Stimulated activated naive CD8-positive, alpha-beta T cell treated with anti-CD3 and anti-CD28 coated beads, Interleukin-15, amount 100 ng/mL, for 72 hours (primary cell): ENCODE results near the gene PFDN1.

ENCODE experiments used
- ATAC-seq: fragments of 150-1000 bp; cut with Tn5 transposase; 2 replicates; pipeline ENCODE4 v1.10.0; 2021; ENCODE audit warnings: mild to moderate bottlenecking, moderate library complexity
- DNase-seq, 2 donors: peaks; one replicate each; pipeline ENCODE4 v3.0.0; 2021 to 2022
- H3K27ac Mint-ChIP-seq, 2 donors: one replicate each; pipeline ENCODE4 v1.8.0; 2022; ENCODE audit warnings: mild to moderate bottlenecking in 2 of 2, mixed read lengths in 2 of 2, moderate library complexity in 2 of 2
- H3K27me3 Mint-ChIP-seq: one replicate; pipeline ENCODE4 v1.8.0; 2022; ENCODE audit warnings: mixed read lengths
- H3K4me1 Mint-ChIP-seq: one replicate; pipeline ENCODE4 v1.8.0; 2022; ENCODE audit warnings: mild to moderate bottlenecking, mixed read lengths
- H3K4me3 Mint-ChIP-seq, 2 donors: one replicate each; pipeline ENCODE4 v1.8.0; 2022; ENCODE audit warnings: mild to moderate bottlenecking in 2 of 2, mixed read lengths in 2 of 2, moderate library complexity in 1 of 2
- H3K9me3 Mint-ChIP-seq, 2 donors: one replicate each; pipeline ENCODE4 v1.8.0; 2022; ENCODE audit warnings: mixed read lengths in 2 of 2

The PFDN1 gene

GRCh38 chr5:140317859-140318258 is 15.0 kb upstream of the PFDN1 start:
- H3K4me1 Mint-ChIP-seq: no peaks in the 10 kb centered on the region
- peak overlapping the region in 1 of 2 donors; percentile 42 for H3K27ac Mint-ChIP-seq
- DNase-seq (no peak), ATAC-seq (no peak)
- H3K4me3 Mint-ChIP-seq: no peak overlapping the region
- H3K27me3 Mint-ChIP-seq: no peaks in the 10 kb centered on the region
- H3K9me3 Mint-ChIP-seq: no peaks in the 10 kb centered on the region

GRCh38 chr5:140312791-140313189 is 9.9 kb upstream of the PFDN1 start:
- Mint-ChIP-seq H3K9me3 (no peaks in the 10 kb centered on the region), H3K27me3 (peaks cover 25% of the 10 kb centered on the region), H3K27ac (no peak overlapping the region), H3K4me1 (peaks cover 10% of the 10 kb centered on the region), H3K4me3 (no peak overlapping the region)
- no peak for DNase-seq
- ATAC-seq: no peak

DNA sequence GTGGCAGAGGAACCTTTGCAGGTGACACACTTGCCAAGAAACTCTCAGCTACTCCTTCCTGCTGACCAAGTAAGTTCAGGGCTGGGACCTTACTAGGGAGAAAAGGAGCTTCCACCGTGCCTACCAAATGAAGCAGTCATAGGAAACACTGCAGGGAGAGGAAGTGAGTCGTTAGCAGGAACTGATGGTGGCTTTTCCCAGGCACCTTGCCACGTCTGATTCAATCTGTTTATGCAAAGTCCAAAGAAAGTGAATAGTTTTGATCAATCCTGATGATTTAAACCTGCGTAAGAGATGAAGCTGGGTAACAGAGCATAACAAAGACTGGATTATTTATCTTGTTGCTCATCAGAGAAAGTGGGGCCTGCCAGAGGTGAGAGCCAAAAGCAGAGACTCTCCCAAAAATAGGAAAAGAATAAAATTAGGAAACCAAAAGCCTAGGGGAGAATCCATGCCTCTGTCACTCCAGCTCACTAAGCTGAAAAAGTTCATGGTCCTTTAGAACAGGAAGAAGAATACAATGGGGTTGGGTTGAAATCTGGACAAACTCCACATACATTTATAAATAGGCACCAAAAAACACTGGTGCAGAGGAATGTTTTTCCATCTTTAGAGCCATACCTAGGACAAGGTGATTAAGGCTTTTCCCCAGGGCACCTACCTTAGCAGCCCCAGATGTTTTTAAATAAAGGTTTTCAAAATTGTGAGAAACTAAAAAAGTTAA is 9.3 kb upstream of the PFDN1 start:
- Mint-ChIP-seq H3K27me3 (peaks cover 25% of the 10 kb centered on the region), H3K27ac (no peak overlapping the region), H3K4me1 (peaks cover 10% of the 10 kb centered on the region), H3K9me3 (no peaks in the 10 kb centered on the region), H3K4me3 (no peak overlapping the region)
- DNase-seq (no peak), ATAC-seq (no peak)

- no peaks in the 10 kb centered on the region for H3K9me3 Mint-ChIP-seq
- peaks cover 28% of the 10 kb centered on the region for H3K27me3 Mint-ChIP-seq
- H3K4me3 Mint-ChIP-seq: no peak overlapping the region
- no peak overlapping the region for H3K27ac Mint-ChIP-seq
- peaks cover 10% of the 10 kb centered on the region for H3K4me1 Mint-ChIP-seq
- ATAC-seq (no peak), DNase-seq (no peak)
Observed at GRCh38 chr5:140311011-140311467, 8.1 kb upstream of the PFDN1 start.

GRCh38 chr5:140310434-140310833 is 7.5 kb upstream of the PFDN1 start:
- Mint-ChIP-seq H3K27ac (no peak overlapping the region), H3K4me3 (no peak overlapping the region), H3K27me3 (peaks cover 34% of the 10 kb centered on the region), H3K4me1 (peaks cover 10% of the 10 kb centered on the region), H3K9me3 (no peaks in the 10 kb centered on the region)
- no peak for ATAC-seq
- no peak for DNase-seq

DNA sequence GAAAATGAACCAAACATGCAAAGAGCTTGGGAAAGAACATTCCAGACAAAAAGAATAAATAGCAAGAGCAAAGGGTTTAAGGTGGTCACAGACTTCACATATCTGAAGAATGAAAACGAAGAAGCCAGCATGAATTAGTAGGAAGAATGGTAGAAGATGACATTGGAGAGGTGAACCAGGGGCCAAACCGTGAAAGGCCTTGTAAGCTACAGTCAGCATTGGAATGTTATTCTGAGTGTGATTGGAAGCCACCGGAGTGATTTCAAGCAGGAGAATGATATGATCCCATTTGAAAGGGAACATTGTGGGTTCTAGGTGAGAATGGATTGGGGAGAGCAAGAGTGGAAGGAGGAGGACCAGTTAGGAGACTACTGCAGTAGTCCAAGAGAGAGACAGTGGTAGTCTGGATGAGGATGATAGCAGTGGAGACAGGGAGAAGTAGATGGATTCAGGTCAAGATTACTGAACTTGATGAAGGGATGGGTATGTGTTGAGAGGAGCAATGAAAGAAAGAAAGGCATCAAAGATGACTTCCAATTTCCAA is 6.9 kb upstream of the PFDN1 start:
- Mint-ChIP-seq H3K9me3 (no peaks in the 10 kb centered on the region), H3K4me1 (peaks cover 10% of the 10 kb centered on the region), H3K4me3 (no peak overlapping the region), H3K27me3 (peaks cover 34% of the 10 kb centered on the region), H3K27ac (no peak overlapping the region)
- ATAC-seq (no peak), DNase-seq (no peak)

- no peak overlapping the region for H3K27ac Mint-ChIP-seq
- no peak for DNase-seq
- H3K4me1 Mint-ChIP-seq: peaks cover 11% of the 10 kb centered on the region
- H3K27me3 Mint-ChIP-seq: peaks cover 23% of the 10 kb centered on the region
- no peaks in the 10 kb centered on the region for H3K9me3 Mint-ChIP-seq
- ATAC-seq: no peak
- no peak overlapping the region for H3K4me3 Mint-ChIP-seq
Observed at GRCh38 chr5:140305471-140305870, 2.6 kb upstream of the PFDN1 start.

GRCh38 chr5:140303966-140304365 is 1.1 kb upstream of the PFDN1 start:
- Mint-ChIP-seq H3K27me3 (peaks cover 9% of the 10 kb centered on the region), H3K4me1 (peaks cover 15% of the 10 kb centered on the region), H3K27ac (no peak overlapping the region), H3K9me3 (no peaks in the 10 kb centered on the region), H3K4me3 (peak overlapping the region; percentile 7 to 39)
- DNase-seq: no peak
- no peak for ATAC-seq

DNA sequence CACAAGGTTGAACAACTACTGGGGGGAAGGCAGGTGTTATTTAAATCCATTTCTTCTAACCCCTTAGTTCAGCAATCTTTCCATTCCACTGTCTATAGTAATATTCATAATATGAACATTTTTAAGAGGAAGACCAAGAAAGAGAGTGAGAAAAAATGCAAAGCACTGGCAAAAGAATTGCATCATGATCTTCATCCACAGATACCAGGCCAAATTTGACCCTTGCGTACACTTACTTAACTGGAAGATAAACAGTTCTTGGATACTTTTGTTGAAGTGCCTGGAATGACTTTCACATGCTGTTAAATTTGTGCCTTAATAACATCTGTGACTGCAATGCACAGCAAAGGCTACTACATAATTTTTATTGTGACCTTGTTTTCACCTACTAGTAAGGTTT is 1.8 kb downstream of the PFDN1 start:
- H3K4me3 Mint-ChIP-seq: peak overlapping the region in 1 of 2 donors; percentile 98
- H3K27me3 Mint-ChIP-seq: peaks cover 7% of the 10 kb centered on the region
- ATAC-seq (no peak), DNase-seq (no peak)
- H3K9me3 Mint-ChIP-seq: no peaks in the 10 kb centered on the region
- no peak overlapping the region for H3K27ac Mint-ChIP-seq
- peaks cover 31% of the 10 kb centered on the region for H3K4me1 Mint-ChIP-seq

DNA sequence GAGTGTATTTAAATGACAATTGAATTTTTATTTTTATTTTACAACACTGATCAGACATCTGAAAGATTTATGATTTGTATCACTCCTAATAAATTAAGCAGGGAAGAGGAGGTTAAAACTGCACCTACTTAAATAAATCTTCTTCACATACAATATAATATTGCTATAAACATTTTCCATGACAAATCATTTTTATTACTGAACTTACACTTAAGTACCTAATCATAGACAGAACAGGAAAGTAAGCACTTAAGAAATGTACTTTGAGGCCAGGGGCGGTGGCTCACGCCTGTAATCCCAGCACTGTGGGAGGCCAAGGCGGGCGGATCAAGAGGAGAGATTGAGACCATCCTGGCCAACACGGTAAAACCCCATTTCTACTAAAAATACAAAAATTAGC is 3.8 kb downstream of the PFDN1 start:
- DNase-seq (no peak), ATAC-seq (no peak)
- no peaks in the 10 kb centered on the region for H3K9me3 Mint-ChIP-seq
- no peaks in the 10 kb centered on the region for H3K27me3 Mint-ChIP-seq
- H3K4me3 Mint-ChIP-seq: no peak overlapping the region
- H3K27ac Mint-ChIP-seq: peak overlapping the region in 1 of 2 donors; percentile 74
- H3K4me1 Mint-ChIP-seq: peaks cover 45% of the 10 kb centered on the region

GRCh38 chr5:140298183-140298601 is 4.7 kb downstream of the PFDN1 start:
- Mint-ChIP-seq H3K9me3 (no peaks in the 10 kb centered on the region), H3K4me1 (peaks cover 50% of the 10 kb centered on the region), H3K4me3 (no peak overlapping the region), H3K27ac (no peak overlapping the region), H3K27me3 (no peaks in the 10 kb centered on the region)
- no peak for ATAC-seq
- DNase-seq: no peak

DNA sequence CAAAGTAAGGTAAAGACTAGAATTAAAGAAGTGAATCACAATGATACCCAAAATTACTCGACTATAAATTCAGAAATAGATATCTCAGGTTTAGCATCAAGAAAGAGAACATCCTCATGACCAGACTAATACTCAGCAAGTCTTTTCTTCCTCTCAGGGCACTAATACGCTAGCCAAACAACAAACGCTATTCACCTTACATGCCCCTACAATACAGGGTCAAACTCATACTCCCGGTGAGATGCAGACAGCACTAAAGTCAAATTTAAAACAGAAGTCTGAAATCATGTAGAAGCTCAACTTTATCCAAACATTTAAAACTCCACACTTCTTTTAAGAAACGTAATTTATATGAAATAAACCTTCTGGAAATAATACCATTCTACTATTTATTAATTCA is 5.6 kb downstream of the PFDN1 start:
- peaks cover 50% of the 10 kb centered on the region for H3K4me1 Mint-ChIP-seq
- DNase-seq (no peak), ATAC-seq (no peak)
- no peaks in the 10 kb centered on the region for H3K9me3 Mint-ChIP-seq
- H3K27ac Mint-ChIP-seq: no peak overlapping the region
- H3K4me3 Mint-ChIP-seq: no peak overlapping the region
- no peaks in the 10 kb centered on the region for H3K27me3 Mint-ChIP-seq

GRCh38 chr5:140296289-140296688 is 6.6 kb downstream of the PFDN1 start:
- H3K9me3 Mint-ChIP-seq: no peaks in the 10 kb centered on the region
- no peak overlapping the region for H3K27ac Mint-ChIP-seq
- no peak for ATAC-seq
- H3K4me3 Mint-ChIP-seq: no peak overlapping the region
- no peak for DNase-seq
- peaks cover 41% of the 10 kb centered on the region for H3K4me1 Mint-ChIP-seq
- no peaks in the 10 kb centered on the region for H3K27me3 Mint-ChIP-seq

- H3K27me3 Mint-ChIP-seq: no peaks in the 10 kb centered on the region
- ATAC-seq: no peak
- H3K4me3 Mint-ChIP-seq: no peak overlapping the region
- peaks cover 41% of the 10 kb centered on the region for H3K4me1 Mint-ChIP-seq
- H3K9me3 Mint-ChIP-seq: no peaks in the 10 kb centered on the region
- no peak for DNase-seq
- H3K27ac Mint-ChIP-seq: no peak overlapping the region
Observed at GRCh38 chr5:140295414-140295813, 7.5 kb downstream of the PFDN1 start.

- H3K4me1 Mint-ChIP-seq: peaks cover 43% of the 10 kb centered on the region
- H3K9me3 Mint-ChIP-seq: no peaks in the 10 kb centered on the region
- no peak overlapping the region for H3K4me3 Mint-ChIP-seq
- no peaks in the 10 kb centered on the region for H3K27me3 Mint-ChIP-seq
- peak overlapping the region in 1 of 2 donors; percentile 54 for H3K27ac Mint-ChIP-seq
- DNase-seq (no peak), ATAC-seq (no peak)
Observed at GRCh38 chr5:140294753-140295152, 8.1 kb downstream of the PFDN1 start.

DNA sequence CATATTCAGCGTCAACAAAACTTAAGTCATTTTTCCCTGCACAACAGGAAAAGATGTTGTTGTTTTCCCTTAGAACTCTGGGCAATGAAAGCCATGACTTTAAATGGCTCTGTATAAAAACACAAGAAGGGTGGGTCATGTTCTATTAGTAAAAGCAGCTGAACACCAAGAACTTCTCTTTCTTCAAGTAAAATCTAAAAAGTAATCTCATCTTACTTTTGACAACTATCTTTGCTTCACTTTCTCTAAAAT is 9.1 kb downstream of the PFDN1 start:
- no peak for ATAC-seq
- Mint-ChIP-seq H3K4me1 (peaks cover 43% of the 10 kb centered on the region), H3K27ac (no peak overlapping the region), H3K27me3 (no peaks in the 10 kb centered on the region), H3K9me3 (no peaks in the 10 kb centered on the region), H3K4me3 (no peak overlapping the region)
- no peak for DNase-seq
